Measurements from ENCODE around the gene TMEM182.

DNA sequence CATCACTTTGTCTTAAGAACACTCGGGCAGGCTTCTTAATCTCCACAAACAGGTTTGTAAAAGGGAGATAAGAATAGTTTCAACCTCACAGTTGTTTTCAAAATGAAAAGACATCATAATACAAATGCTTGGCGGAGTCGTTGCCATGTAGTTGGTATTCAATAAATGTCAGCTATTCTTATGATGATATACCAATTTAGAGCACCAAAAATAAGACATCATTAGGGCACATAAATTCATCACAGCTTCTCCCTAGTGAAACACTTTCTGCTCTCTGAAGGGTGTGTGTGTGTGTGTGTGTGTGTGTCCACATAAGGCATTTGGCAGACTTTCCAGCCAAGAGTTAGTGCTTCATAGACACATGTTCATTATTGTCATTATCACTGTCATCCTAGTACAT lies 10.8 kb downstream of the TMEM182 start:
- TF ChIP-seq CTCF (IDR thresholded peaks at IDR 0.05) = no peak
- TF ChIP-seq ATF2 (CRISPR knock-in tag; IDR thresholded peaks at IDR 0.05; ENCODE audit: borderline replicate concordance, low read depth) = no peak
- TF ChIP-seq ERG (CRISPR knock-in tag; IDR thresholded peaks at IDR 0.05) = no peak
- no peak for TF ChIP-seq TEAD4 (CRISPR knock-in tag; IDR thresholded peaks at IDR 0.05)
- TF ChIP-seq JUN (CRISPR knock-in tag; IDR thresholded peaks at IDR 0.05) = no peak
- TF ChIP-seq, protein P1, sequence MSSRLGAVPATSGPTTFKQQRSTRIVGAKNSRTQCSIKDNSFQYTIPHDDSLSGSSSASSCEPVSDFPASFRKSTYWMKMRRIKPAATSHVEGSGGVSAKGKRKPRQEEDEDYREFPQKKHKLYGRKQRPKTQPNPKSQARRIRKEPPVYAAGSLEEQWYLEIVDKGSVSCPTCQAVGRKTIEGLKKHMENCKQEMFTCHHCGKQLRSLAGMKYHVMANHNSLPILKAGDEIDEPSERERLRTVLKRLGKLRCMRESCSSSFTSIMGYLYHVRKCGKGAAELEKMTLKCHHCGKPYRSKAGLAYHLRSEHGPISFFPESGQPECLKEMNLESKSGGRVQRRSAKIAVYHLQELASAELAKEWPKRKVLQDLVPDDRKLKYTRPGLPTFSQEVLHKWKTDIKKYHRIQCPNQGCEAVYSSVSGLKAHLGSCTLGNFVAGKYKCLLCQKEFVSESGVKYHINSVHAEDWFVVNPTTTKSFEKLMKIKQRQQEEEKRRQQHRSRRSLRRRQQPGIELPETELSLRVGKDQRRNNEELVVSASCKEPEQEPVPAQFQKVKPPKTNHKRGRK (CRISPR knock-in tag; IDR thresholded peaks at IDR 0.05; ENCODE audit: borderline replicate concordance) = no peak
- TF ChIP-seq USF1 (CRISPR knock-in tag; IDR thresholded peaks at IDR 0.05) = no peak
- TF ChIP-seq ZNF423 (CRISPR knock-in tag; IDR thresholded peaks at IDR 0.05) = no peak
- TF ChIP-seq ZBTB21 (CRISPR knock-in tag; IDR thresholded peaks at IDR 0.05; ENCODE audit: borderline replicate concordance) = no peak
- TF ChIP-seq, protein P2, sequence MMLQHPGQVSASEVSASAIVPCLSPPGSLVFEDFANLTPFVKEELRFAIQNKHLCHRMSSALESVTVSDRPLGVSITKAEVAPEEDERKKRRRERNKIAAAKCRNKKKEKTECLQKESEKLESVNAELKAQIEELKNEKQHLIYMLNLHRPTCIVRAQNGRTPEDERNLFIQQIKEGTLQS (CRISPR knock-in tag; conservative IDR thresholded peaks at IDR 0.05) = no peak
- no peak for TF ChIP-seq AFF4 (CRISPR knock-in tag; IDR thresholded peaks at IDR 0.05; ENCODE audit: borderline replicate concordance)
- TF ChIP-seq PREB (CRISPR knock-in tag; IDR thresholded peaks at IDR 0.05; ENCODE audit: borderline replicate concordance) = no peak
- no peak for TF ChIP-seq E2F1 (CRISPR knock-in tag; IDR thresholded peaks at IDR 0.05)
